Stimulated activated CD8-positive, alpha-beta memory T cell treated with anti-CD3 and anti-CD28 coated beads, Interleukin-7, amount 100 ng/mL, for 4 hours (primary cell): ENCODE data around the gene OR5A2.
"Not testable (repeated sequence)": the region's sequence is repeated elsewhere in the genome, so short reads cannot be mapped to it uniquely, and the experiment has no call there.

ENCODE experiments used
- DNase-seq, 2 donors: peaks; one replicate each; pipeline ENCODE4 v3.0.0-alpha.2; 2020; ENCODE audit warnings: low read depth in 2 of 2

Gene OR5A2, protein sequence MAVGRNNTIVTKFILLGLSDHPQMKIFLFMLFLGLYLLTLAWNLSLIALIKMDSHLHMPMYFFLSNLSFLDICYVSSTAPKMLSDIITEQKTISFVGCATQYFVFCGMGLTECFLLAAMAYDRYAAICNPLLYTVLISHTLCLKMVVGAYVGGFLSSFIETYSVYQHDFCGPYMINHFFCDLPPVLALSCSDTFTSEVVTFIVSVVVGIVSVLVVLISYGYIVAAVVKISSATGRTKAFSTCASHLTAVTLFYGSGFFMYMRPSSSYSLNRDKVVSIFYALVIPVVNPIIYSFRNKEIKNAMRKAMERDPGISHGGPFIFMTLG

GRCh38 chr11:59426361-59427067, at the start of gene OR5A2:
TSS of gene OR5A2 (minus strand) at chr11:59426413. CDS start at chr11:59422953, 3,460 bp downstream.
- DNase-seq, result no peak

DNA sequence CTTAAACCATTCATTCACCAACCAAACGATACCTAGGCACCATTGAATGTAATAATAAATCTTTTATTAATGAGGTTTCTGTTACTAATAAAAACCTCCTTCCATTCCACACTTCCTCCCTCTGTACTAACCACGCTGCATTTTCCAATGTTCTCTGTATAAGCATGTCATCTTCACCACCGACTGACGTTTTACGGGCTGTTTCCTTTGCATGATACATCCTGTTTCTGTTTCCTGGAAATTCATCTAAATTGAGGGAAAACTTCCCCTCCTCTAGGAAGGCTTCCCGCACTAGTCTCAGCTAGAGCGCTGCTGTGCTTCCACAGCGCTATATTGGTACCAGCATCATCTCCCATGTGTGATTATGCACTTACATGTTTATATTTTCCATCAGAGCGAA, 49.0 kb upstream of the OR5A2 start:
- DNase-seq, result no peak

GRCh38 chr11:59473015-59473414, 46.8 kb upstream of the OR5A2 start, which contains the start of gene OR4D10:
TSS of gene OR4D10 (plus strand) at chr11:59473315. CDS start at chr11:59477430, 4,115 bp downstream.
- no peak for DNase-seq

GRCh38 chr11:59463190-59463641, 37.0 kb upstream of the OR5A2 start:
- no peak for DNase-seq

DNA sequence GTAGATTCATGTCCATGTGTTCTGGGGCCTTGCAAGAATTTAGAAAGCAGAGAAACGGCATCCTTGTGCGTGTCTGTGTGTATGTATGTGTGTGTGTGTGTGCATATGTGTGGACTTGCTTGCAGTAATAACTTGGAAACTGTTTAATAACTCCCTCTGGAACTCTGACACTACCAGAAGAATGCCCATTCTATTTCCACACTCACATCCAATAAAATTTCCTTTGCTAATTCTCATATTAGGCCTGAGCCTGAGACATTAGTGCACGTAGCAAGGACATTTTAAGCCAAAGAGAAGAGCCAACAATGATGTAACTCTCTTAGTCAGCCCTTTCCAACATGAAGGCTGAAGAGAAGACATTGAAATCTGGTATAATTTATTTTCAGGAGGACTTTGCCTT, 33.7 kb upstream of the OR5A2 start:
- no peak for DNase-seq

GRCh38 chr11:59456661-59457060, 30.4 kb upstream of the OR5A2 start, which contains the start of gene OR4D6:
TSS of gene OR4D6 (plus strand) at chr11:59456961. CDS start at chr11:59456961, 0 bp downstream.
- DNase-seq, result no peak

GRCh38 chr11:59448484-59448883, 22.3 kb upstream of the OR5A2 start:
- DNase-seq, result no peak

DNA sequence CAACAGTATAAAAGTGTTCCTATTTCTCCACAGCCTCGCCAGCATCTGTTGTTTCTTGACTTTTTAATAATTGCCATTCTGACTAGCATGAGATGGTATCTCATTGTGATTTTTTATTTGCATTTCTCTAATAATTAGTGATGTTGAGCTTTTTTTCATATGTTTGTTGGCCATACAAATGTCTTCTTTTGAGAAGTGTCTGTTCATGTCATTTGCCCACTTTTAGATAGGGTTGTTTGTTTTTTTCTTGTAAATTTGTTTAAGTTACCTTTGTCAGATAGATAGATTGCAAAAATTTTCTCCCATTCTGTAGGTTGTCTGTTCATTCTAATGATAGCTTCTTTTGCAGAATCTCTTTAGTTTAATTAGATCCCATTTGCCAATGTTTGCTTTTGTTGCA, 19.4 kb upstream of the OR5A2 start:
- DNase-seq, result not testable (repeated sequence)

DNA sequence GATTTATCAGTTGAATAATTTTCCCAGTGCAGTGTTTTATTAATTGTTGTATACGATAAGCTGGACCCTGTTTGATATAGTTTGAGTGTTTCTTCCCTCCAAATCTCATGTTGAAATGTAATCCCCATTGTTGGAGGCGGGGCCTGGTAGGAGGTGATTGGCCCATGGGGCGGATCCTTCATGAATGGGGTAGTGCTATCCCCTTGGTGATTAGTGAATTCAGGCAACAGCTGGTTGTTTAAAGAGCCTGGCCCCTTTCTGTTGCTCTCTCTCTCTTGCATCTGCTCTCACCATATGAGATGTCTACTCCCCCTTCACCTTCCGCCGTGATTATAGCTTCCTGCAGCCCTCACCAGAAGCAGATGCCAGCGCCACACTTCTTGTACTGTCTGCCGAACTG, 11.6 kb upstream of the OR5A2 start:
- DNase-seq, result no peak

DNA sequence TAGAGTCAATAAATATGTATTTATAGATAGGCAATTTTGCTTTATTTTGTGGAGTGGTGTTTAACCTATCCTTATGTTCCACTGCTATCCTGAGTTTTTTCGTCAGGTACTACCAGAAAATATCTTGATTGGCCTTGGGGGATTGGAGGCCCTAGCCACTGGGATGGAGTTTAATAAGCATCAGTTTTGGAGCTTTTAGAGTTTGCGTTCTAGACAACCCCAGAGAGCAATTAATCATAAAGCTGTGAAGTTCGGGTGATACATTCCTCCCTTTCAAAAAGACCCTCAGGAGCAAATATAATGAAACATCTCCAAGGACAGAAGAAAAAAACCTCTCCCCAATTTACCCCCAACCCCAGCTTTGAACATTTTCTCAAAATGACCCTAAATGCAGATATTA, 10.0 kb upstream of the OR5A2 start, which contains the start of gene OR5A1:
OR5A1 (plus strand) TSS at position 301 of the 400 bp plus-strand sequence. CDS start 6,700 bp downstream, outside the sequence.
- DNase-seq, result no peak

GRCh38 chr11:59429924-59430516, 3.8 kb upstream of the OR5A2 start:
- DNase-seq, result no peak

GRCh38 chr11:59427068-59427382, 812 bp upstream of the OR5A2 start:
- no peak for DNase-seq

DNA sequence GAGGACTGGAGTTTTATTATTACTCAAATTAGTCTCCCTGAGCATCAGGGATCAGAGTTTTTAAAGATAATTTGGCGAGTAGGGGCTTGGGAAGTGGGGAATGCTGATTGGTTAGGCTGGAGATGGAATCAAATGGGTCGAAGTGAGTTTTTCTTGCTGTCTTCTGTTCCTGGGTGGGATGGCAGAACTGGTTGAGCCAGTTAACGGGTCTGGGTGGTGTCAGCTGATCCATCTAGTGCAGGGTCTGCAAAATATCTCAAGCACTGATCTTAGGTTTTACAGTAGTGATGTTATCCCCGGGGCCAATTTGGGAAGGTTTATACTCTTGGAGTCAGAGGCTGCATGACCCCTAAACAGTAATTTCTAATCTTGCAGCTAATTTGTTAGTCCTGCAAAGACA, 1.1 kb downstream of the OR5A2 start:
- no peak for DNase-seq

DNA sequence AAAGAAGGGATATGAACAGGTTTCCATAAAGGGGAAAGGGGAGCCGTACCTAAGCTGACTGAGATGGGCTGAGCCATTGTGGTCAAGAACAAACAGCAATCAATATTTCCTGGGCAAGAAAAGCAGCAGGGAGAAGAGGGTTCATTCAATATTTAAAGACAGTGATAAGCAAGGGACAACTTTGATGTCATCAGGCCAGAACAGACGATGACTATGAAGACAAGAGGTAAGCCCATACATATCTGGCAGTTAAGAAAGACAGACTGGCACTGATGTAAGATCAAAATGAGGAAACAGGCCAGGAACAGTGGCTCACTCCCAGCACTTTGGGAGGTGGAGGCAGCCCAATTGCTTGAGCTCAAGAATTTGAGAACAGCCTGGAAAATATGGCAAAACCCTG, 2.4 kb downstream of the OR5A2 start:
- DNase-seq, result no peak

GRCh38 chr11:59418156-59418555, 8.1 kb downstream of the OR5A2 start:
- no peak for DNase-seq

DNA sequence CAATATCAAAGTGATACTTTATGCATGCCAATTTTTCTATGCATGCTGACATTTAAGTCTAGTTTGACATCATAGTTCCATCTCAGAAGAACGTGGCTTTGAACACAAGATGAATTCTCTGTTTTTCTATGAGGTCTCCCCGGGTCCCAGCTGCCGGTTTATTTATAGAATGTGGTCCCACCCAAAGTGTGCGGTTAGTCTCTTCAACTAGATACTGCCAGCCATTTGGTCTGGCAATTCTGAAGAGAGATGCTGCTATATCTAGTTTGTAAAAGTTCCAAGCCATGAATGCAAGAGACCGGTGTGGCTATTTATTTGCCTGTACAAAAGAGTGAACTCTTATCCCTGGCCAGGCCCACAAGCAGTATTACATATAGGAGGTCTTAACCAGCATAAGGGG, 9.2 kb downstream of the OR5A2 start:
- no peak for DNase-seq

- no peak for DNase-seq
Measured at GRCh38 chr11:59416613-59417012, 9.6 kb downstream of the OR5A2 start.

GRCh38 chr11:59415111-59415510, 11.1 kb downstream of the OR5A2 start:
- no peak for DNase-seq

DNA sequence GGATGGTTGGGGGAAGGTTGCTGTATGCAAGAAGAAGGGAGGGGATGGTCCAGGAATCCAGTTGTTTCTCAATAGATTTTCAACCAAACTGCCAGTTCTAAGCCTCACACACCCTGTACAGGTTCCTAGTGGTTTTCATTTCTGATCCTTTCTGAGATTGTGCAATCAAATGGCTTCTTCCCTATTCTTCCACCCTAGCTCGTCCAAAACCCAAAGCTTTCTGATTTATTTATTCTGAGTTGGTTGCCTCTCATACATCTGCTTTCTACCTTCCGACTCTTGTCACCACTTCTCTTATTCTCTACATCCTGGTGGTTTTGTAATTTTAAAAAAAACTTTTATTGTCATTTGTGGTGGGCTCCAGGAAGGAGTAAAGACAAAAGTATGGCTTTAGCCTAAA, 12.6 kb downstream of the OR5A2 start:
- no peak for DNase-seq

- DNase-seq, result no peak
Measured at GRCh38 chr11:59403546-59403945, 22.7 kb downstream of the OR5A2 start.

- no peak for DNase-seq
Measured at GRCh38 chr11:59401262-59401552, 25.0 kb downstream of the OR5A2 start.

DNA sequence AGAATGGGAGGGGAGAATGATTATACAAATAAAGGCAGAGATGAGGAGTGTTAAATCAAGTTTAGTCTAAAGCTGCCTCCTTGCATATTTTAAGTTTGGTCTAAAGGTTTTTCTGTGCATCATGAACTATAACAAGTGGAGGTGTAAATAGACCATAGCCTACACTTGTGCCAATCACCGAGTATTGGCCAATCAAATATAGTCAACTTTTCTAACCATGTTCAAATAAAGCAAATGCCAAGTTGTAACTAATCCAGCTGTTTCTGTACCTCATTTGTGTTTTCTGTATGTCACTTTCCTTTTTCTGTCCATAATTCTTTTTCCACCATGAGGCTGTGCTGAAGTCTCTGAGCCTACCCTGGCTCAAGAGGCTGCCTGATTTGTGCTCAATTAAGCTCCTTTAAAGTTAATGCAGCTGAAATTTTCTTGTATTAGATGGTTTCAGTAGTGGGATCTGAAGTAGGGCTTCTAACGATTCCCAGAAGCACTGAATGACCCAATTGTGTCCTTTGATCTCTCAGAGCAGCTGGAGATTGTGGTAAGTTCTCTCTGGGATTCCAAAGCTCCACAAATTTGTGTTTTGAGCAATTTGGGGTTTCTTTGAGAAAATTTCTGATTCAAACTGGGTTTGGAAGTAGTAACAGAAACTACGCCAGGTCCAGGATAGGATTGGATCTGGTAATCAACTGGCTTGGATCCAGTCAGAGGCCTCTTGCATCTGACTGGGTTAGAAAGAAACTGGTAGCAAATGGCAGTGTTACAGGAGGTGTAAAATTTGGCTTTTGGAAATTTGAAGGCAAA, 25.6 kb downstream of the OR5A2 start:
- DNase-seq, result no peak
